Measurements from ENCODE around the gene ZNF23.

The ZNF23 gene

GRCh38 chr16:71461686-71462648 is at the start of gene ZNF23:
ZNF23 (minus strand) TSS chr16:71462247; CDS start chr16:71456796, 5,451 bp downstream.
- no peak for TF ChIP-seq CSDC2 (CRISPR knock-in tag; IDR thresholded peaks at IDR 0.05)
- 0 out of 2 replicates have a peak, but pooled peaks have one; percentile 28 for TF ChIP-seq TCF4 (CRISPR knock-in tag; IDR thresholded peaks at IDR 0.05; ENCODE audit: borderline replicate concordance)
- peak; percentile 47; the same call in 1 of the 2 replicates for TF ChIP-seq ZFP3 (CRISPR knock-in tag; IDR thresholded peaks at IDR 0.05)
- peak; percentile 72; the same call in 1 of the 2 replicates for TF ChIP-seq GLIS3 (CRISPR knock-in tag; IDR thresholded peaks at IDR 0.05)
- TF ChIP-seq ISL1 (CRISPR knock-in tag; IDR thresholded peaks at IDR 0.05), result no peak
- peak; percentile 80 for TF ChIP-seq TSHZ2 (CRISPR knock-in tag; IDR thresholded peaks at IDR 0.05)

GRCh38 chr16:71507061-71507460 is 45.0 kb upstream of the ZNF23 start:
- no peak for ATAC-seq
- TF ChIP-seq POU6F1 (CRISPR knock-in tag; IDR thresholded peaks at IDR 0.05; ENCODE audit: borderline replicate concordance, low read depth) (no peak), ZFP30 (CRISPR knock-in tag; IDR thresholded peaks at IDR 0.05) (no peak), TCF4 (CRISPR knock-in tag; IDR thresholded peaks at IDR 0.05; ENCODE audit: borderline replicate concordance) (no peak), TOX (CRISPR knock-in tag; IDR thresholded peaks at IDR 0.05; ENCODE audit: borderline replicate concordance) (no peak), ISL1 (CRISPR knock-in tag; IDR thresholded peaks at IDR 0.05) (no peak), RARB (CRISPR knock-in tag; IDR thresholded peaks at IDR 0.05) (no peak), ZNF70 (CRISPR knock-in tag; IDR thresholded peaks at IDR 0.05) (no peak), PATZ1 (CRISPR knock-in tag; IDR thresholded peaks at IDR 0.05; ENCODE audit: borderline replicate concordance) (no peak), ZC3H10 (CRISPR knock-in tag; IDR thresholded peaks at IDR 0.05) (no peak), ARNTL (CRISPR knock-in tag; IDR thresholded peaks at IDR 0.05; ENCODE audit: borderline replicate concordance, low read depth) (no peak), CREB5 (CRISPR knock-in tag; IDR thresholded peaks at IDR 0.05; ENCODE audit: low read depth) (no peak), CSDC2 (CRISPR knock-in tag; IDR thresholded peaks at IDR 0.05) (no peak), ZNF565 (CRISPR knock-in tag; conservative IDR thresholded peaks at IDR 0.05; ENCODE audit: low read depth) (no peak), ZNF8 (CRISPR knock-in tag; IDR thresholded peaks at IDR 0.05) (no peak), BACH2 (CRISPR knock-in tag; IDR thresholded peaks at IDR 0.05; ENCODE audit: borderline replicate concordance) (no peak), ZFP3 (CRISPR knock-in tag; IDR thresholded peaks at IDR 0.05) (no peak), PPARA (CRISPR knock-in tag; IDR thresholded peaks at IDR 0.05; ENCODE audit: borderline replicate concordance) (no peak), CSRNP3 (CRISPR knock-in tag; IDR thresholded peaks at IDR 0.05) (no peak), GLIS3 (CRISPR knock-in tag; IDR thresholded peaks at IDR 0.05) (no peak), TSHZ2 (CRISPR knock-in tag; IDR thresholded peaks at IDR 0.05) (no peak)

More at GRCh38 chr16:71461686-71462648, at the start of gene ZNF23:
- peak; percentile 100 for ATAC-seq

All from SK-N-SH treated with all-trans-retinoic acid at 6 μM for 48 hours (cell line).